NCI-H2029 (cell line): ENCODE data around the gene PCK2.

ENCODE experiments used
- DNase-seq: peaks from one replicate; lab custom pipeline; 2025; lab: John Stamatoyannopoulos, UW

PCK2 gene

DNA sequence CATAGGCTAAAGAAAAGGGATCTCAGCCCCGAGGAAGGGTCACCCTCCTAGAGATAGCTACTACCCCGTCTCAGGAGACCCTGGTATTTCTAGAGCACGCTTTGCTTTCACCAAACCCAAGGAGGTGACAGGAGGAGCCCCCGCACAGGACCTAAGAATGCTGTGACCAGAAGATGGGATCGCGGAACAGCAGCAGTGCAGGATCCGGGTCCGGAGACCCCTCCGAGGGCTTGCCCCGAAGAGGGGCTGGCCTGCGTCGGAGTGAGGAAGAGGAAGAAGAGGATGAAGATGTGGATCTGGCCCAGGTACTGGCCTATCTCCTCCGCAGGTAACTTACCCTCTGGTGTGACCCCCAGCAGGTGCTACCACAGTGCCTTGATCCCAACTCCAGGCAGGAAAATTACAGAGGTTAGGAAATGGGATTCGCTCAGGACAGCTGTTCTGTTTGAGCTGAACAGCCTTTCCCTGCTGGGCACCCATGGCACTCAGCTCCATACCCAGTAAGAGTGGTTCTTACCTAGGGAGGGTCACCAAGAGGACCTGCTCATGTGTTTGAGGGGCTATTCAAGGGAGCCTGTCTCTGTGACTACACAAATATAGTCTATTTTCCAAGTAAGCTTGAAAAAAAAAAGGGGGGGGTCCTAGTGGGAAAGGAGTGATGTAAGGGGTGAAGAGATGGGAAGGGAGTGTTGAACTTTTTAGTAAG, 21.5 kb downstream of the PCK2 start:
- DNase-seq = no peak

DNA sequence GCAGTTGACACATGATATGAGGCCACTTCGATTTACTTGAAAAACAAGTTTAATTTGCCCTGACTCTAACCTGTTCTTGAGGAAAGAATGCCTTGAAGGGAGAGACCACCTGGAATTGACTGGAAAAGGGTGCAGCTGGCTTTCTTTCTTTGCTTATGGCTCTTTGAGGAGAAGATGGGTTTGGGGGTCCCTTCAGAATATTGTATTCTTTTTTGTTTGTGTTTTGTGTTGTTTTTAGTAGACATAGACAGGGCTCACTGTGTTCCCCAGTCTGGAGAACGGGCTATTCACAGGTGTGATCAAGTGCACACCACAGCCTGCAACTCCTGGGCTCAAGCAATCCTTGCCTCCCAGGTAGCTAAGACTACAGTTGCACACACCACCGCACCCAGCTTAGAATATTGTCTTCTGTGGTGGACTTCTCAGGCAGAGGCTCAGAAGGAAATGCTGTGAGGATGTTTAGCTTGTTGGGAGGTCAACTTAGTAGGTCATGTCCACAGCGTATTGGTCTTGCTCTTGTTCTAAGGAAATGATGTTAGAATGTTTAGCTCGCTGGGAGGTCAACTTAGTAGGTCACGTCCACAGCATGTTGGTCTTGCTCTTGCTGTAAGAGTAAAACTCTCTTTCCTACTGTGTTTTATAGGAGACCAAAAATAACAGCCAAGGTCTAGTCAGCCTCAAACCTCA, 22.2 kb downstream of the PCK2 start:
- DNase-seq = no peak

- no peak for DNase-seq
Measured at GRCh38 chr14:24117179-24117578, 23.1 kb downstream of the PCK2 start.

DNA sequence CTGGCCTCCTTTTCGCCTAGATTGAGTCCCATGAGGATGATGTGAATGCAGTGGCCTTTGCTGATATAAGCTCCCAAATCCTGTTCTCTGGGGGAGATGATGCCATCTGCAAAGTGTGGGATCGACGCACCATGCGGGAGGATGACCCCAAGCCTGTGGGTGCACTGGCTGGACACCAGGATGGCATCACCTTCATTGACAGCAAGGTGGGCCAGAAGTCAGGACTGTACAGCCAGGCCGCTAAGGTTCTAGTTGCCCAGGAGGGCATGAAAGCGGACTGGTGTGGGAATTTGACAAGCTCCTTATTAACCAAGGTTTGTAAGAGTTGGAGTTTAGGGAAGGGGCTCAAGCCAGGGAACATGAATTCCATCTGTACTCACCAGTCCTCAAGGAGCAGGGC, 25.6 kb downstream of the PCK2 start:
- no peak for DNase-seq

- DNase-seq = no peak
Measured at GRCh38 chr14:24121210-24121609, 27.1 kb downstream of the PCK2 start.

DNA sequence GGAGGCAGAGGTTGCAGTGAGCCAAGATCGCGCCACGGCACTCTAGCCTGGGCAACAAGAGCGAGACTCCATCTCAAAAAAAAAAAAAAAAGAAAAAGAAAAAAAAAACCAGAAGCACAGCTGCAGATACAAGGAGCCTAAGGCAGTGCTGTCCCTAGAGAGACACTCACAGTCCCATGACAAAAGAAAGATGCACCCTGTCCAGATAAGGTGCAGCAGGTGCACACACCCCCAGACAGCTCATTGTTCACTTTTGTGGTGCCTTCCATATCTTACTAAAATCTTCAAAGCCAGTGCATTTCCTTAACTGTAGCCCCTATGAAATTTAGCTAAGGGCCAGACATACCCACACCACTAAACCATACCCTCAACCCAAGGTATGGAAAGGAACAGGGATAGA, 28.3 kb downstream of the PCK2 start:
- no peak for DNase-seq

- no peak for DNase-seq
Measured at GRCh38 chr14:24122898-24123297, 28.8 kb downstream of the PCK2 start.

GRCh38 chr14:24123424-24124417, 29.6 kb downstream of the PCK2 start:
- no peak for DNase-seq

DNA sequence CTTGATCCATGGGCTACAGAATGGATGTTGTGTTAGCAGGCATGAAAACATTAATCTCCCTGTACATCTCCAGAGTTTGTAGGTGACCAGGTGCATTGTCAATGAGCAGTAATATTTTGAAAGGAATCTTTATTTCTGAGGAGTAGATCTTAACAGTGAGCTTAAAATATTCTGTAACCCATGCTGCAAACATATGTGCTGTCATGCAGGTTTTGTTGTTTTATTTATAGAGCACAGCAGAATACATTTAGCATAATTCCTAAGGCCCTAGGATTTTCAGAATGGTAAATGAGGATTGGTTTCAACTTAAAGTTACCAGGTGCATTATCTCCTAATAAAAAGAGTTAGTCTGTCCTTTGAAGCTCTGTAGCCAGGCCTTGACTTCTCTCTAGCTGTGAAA, 32.8 kb downstream of the PCK2 start:
- no peak for DNase-seq

GRCh38 chr14:24127673-24128072, 33.6 kb downstream of the PCK2 start:
- no peak for DNase-seq

- DNase-seq = no peak
Measured at GRCh38 chr14:24129410-24129998, 35.4 kb downstream of the PCK2 start.

DNA sequence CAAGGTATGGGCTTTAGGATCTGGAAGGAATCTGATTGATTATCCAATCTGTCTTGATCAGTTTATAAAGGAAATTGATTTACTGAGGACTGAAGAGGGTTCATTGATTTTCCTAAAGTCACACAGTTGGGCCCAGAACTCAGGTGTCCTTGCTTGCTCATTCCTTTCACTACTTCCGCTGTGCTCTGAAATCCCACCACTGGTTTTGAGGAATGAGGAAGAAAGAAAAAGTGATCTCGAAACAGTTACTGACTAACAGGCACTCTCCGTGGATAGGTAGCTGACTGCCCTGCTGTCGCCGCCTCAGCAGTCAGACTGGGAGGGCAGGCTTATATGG, 36.2 kb downstream of the PCK2 start, which contains the start of gene FITM1:
Gene FITM1 (plus strand): TSS at position 280 of the 337 bp plus-strand sequence. CDS start 905 bp downstream, outside the sequence.
- DNase-seq = no peak

GRCh38 chr14:24130717-24131548, 36.8 kb downstream of the PCK2 start:
- DNase-seq = no peak

DNA sequence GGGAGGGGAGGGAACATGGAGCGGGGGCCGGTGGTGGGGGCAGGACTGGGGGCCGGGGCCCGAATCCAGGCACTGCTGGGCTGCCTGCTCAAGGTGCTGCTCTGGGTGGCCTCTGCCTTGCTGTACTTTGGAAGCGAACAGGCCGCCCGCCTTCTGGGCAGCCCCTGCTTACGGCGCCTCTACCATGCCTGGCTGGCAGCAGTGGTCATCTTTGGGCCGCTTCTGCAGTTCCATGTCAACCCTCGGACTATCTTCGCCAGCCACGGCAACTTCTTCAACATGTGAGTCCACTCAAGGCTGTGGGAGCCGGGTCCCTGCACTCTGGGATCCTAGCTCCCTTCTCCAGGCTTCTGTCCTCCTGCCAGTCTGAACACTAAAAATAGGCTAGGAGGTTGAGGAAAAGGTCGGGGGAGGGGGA, 37.4 kb downstream of the PCK2 start:
- no peak for DNase-seq

DNA sequence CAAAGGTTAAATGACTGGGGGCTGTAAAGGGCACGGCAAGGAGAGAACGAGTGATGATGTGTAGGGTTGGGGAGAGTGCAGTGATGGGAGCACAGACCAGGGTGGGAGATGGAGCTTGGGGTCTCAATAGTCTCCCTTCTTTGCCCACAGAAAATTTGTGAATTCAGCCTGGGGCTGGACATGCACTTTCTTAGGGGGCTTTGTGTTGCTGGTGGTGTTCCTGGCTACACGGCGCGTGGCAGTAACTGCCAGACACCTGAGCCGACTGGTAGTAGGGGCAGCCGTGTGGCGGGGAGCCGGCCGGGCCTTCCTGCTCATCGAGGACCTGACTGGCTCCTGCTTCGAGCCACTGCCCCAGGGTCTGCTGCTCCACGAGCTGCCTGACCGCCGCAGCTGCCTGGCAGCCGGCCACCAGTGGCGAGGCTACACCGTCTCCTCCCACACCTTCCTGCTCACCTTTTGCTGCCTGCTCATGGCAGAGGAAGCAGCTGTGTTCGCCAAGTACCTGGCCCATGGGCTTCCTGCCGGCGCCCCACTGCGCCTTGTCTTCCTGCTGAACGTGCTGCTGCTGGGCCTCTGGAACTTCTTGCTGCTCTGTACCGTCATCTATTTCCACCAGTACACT, 38.1 kb downstream of the PCK2 start:
- peak; percentile 90 for DNase-seq

- DNase-seq = no peak
Measured at GRCh38 chr14:24132976-24133375, 38.9 kb downstream of the PCK2 start.

DNA sequence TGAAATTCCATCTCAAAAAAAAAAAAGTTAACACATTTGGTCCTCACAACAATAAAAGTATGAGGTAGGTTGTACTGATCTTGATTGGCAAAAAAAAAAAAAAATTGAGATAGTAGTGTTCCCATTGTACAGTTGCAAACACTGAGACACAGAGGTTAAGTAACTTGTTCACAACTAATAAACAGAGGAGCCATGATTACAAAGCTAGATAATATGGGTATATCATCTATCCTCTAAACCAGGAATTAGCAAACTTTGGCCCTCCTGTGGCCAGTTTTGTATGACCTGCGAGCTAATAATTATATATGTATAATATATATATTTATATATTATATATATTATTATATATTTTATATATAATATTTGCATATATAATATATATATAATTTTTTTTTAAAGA, 39.6 kb downstream of the PCK2 start:
- no peak for DNase-seq

GRCh38 chr14:24135584-24135833, 41.4 kb downstream of the PCK2 start:
- no peak for DNase-seq

GRCh38 chr14:24135834-24136683, 41.9 kb downstream of the PCK2 start, which contains the start of gene PSME1:
Gene PSME1 (plus strand): TSS chr14:24136194. CDS start chr14:24136263, 69 bp downstream.
- peak; percentile 84 for DNase-seq
